Activated T-helper 2 cell treated with anti-CD3 and anti-CD28 coated beads, Interferon-gamma antibody, Interleukin-2, Interleukin-4, amounts not matched to agents 10 μg/mL and 5 μg/mL and 100 μg/mL, durations not matched to agents 14 hours and 24 hours and 36 hours (primary cell): Measurements from ENCODE around the gene PCGF6. TPM values are rescaled to one million over a fixed set of nuclear protein-coding genes. Genes with fewer than 3 reads are reported as not detected.

Experiments used
- DNase-seq: peaks from one replicate; pipeline ENCODE4 v3.0.0; 2021; ENCODE audit warnings: low spot score
- H3K27ac Mint-ChIP-seq: one replicate; pipeline ENCODE4 v1.8.0; 2021; ENCODE audit warnings: mixed read lengths
- H3K27me3 Mint-ChIP-seq: one replicate; pipeline ENCODE4 v1.8.0; 2021; ENCODE audit warnings: low read depth, mixed read lengths
- H3K36me3 Mint-ChIP-seq: one replicate; pipeline ENCODE4 v1.8.0; 2021; ENCODE audit warnings: low read depth, mixed read lengths
- H3K4me1 Mint-ChIP-seq: one replicate; pipeline ENCODE4 v1.8.0; 2021; ENCODE audit warnings: low read depth, mixed read lengths
- H3K4me3 Mint-ChIP-seq: one replicate; pipeline ENCODE4 v1.8.0; 2021; ENCODE audit warnings: low read depth, mild to moderate bottlenecking, moderate library complexity, mixed read lengths
- H3K9me3 Mint-ChIP-seq: one replicate; pipeline ENCODE4 v1.8.0; 2021; ENCODE audit warnings: mixed read lengths
- intact Hi-C: fragments of 100-400 bp; cut with micrococcal nuclease; formaldehyde crosslinking; loops from one replicate; pipeline ENCODE4 v1.15.1; 2023
- total RNA-seq: library from RNA; stranded (reverse); gene quantifications from 2 replicates; pipeline ENCODE4 v1.2.3, GENCODE V29; 2022

Gene PCGF6
- total RNA-seq, 1 donor from 2014 or later = 17.7 TPM

GRCh38 chr10:103291588-103291987, 59.4 kb downstream of the PCGF6 start:
- Mint-ChIP-seq H3K27me3 (peaks cover 22% of the 10 kb centered on the region), H3K36me3 (no peaks in the 10 kb centered on the region), H3K4me1 (no peaks in the 10 kb centered on the region), H3K4me3 (no peak overlapping the region), H3K27ac (no peak overlapping the region), H3K9me3 (no peaks in the 10 kb centered on the region)
- DNase-seq = no peak
- intact Hi-C loops = no loop called here

- no peak for DNase-seq
- H3K9me3 Mint-ChIP-seq = no peaks in the 10 kb centered on the region
- no peaks in the 10 kb centered on the region for H3K36me3 Mint-ChIP-seq
- no peak overlapping the region for H3K27ac Mint-ChIP-seq
- H3K27me3 Mint-ChIP-seq = peaks cover 26% of the 10 kb centered on the region
- intact Hi-C loops = no loop called here
- no peaks in the 10 kb centered on the region for H3K4me1 Mint-ChIP-seq
- H3K4me3 Mint-ChIP-seq = no peak overlapping the region
Measured at GRCh38 chr10:103287992-103288391, 62.9 kb downstream of the PCGF6 start.

- Mint-ChIP-seq H3K4me3 (no peak overlapping the region), H3K9me3 (no peaks in the 10 kb centered on the region), H3K27me3 (peaks cover 47% of the 10 kb centered on the region), H3K36me3 (no peaks in the 10 kb centered on the region), H3K27ac (no peak overlapping the region), H3K4me1 (peaks cover 3% of the 10 kb centered on the region)
- intact Hi-C loops = no loop called here
- DNase-seq = no peak
Measured at GRCh38 chr10:103284170-103284569, 66.8 kb downstream of the PCGF6 start.

- Mint-ChIP-seq H3K4me1 (peaks cover 3% of the 10 kb centered on the region), H3K4me3 (no peak overlapping the region), H3K27ac (no peak overlapping the region), H3K36me3 (no peaks in the 10 kb centered on the region), H3K27me3 (peaks cover 50% of the 10 kb centered on the region), H3K9me3 (no peaks in the 10 kb centered on the region)
- DNase-seq = no peak
- intact Hi-C loops = no loop called here
Measured at GRCh38 chr10:103282961-103283360, 68.0 kb downstream of the PCGF6 start.

GRCh38 chr10:103281753-103282152, 69.2 kb downstream of the PCGF6 start:
- Mint-ChIP-seq H3K27me3 (peaks cover 53% of the 10 kb centered on the region), H3K27ac (no peak overlapping the region), H3K4me1 (peaks cover 3% of the 10 kb centered on the region), H3K9me3 (no peaks in the 10 kb centered on the region), H3K4me3 (no peak overlapping the region), H3K36me3 (no peaks in the 10 kb centered on the region)
- no peak for DNase-seq
- intact Hi-C loops = no loop called here

DNA sequence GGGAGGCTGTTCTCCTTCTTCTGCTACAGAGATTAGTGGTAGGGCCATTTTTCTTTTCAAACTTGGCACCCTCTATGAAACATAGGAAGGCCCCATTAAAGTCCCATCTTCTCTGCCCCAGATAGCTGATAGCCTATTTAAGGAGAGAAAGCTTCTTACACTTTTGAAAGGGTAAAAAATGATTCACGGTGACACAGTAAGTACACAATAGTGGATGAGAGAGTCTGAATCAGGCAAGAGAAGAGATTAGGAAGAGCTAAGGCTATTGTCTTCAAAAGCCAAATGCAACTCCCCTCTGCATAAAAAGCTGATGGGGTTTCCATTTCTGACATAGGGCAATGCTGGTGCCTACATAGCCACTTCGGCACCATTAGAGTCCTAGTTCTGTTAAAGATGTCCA, 70.4 kb downstream of the PCGF6 start:
- no peaks in the 10 kb centered on the region for H3K9me3 Mint-ChIP-seq
- H3K27me3 Mint-ChIP-seq = peaks cover 61% of the 10 kb centered on the region
- no peak for DNase-seq
- H3K27ac Mint-ChIP-seq = no peak overlapping the region
- no peak overlapping the region for H3K4me3 Mint-ChIP-seq
- H3K36me3 Mint-ChIP-seq = no peaks in the 10 kb centered on the region
- peaks cover 5% of the 10 kb centered on the region for H3K4me1 Mint-ChIP-seq
- intact Hi-C loops = no loop called here

- no peak for DNase-seq
- no peaks in the 10 kb centered on the region for H3K9me3 Mint-ChIP-seq
- no peak overlapping the region for H3K27ac Mint-ChIP-seq
- no peaks in the 10 kb centered on the region for H3K36me3 Mint-ChIP-seq
- peaks cover 66% of the 10 kb centered on the region for H3K27me3 Mint-ChIP-seq
- peaks cover 5% of the 10 kb centered on the region for H3K4me1 Mint-ChIP-seq
- intact Hi-C loops = no loop called here
- H3K4me3 Mint-ChIP-seq = no peak overlapping the region
Measured at GRCh38 chr10:103280031-103280430, 70.9 kb downstream of the PCGF6 start.

DNA sequence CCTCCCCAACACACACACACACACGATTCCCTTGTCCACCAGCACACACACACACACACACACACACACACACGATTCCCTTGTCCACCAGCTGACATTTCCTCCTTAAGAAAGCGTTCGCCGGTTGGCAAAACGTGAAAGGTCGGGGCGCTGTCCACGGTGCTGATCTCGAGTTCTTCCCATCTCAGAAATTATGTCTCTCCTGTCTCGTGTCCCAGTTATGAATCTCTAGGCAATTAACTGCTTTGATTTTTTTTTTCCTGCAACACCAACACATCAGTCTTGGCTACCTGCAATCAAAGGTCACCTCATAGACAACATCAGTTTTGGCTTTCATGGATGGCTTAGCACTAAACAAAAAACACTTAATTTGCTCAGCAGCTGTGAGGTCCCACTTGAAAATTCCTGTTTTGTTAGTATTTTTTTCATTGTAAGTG, 72.1 kb downstream of the PCGF6 start:
- Mint-ChIP-seq H3K4me3 (no peak overlapping the region), H3K36me3 (no peaks in the 10 kb centered on the region), H3K27me3 (peaks cover 63% of the 10 kb centered on the region), H3K9me3 (no peaks in the 10 kb centered on the region), H3K4me1 (peaks cover 5% of the 10 kb centered on the region), H3K27ac (no peak overlapping the region)
- intact Hi-C loops = no loop called here
- peak; percentile 34 for DNase-seq

- H3K9me3 Mint-ChIP-seq = no peaks in the 10 kb centered on the region
- peaks cover 63% of the 10 kb centered on the region for H3K27me3 Mint-ChIP-seq
- peaks cover 5% of the 10 kb centered on the region for H3K4me1 Mint-ChIP-seq
- DNase-seq = no peak
- no peaks in the 10 kb centered on the region for H3K36me3 Mint-ChIP-seq
- H3K4me3 Mint-ChIP-seq = no peak overlapping the region
- no peak overlapping the region for H3K27ac Mint-ChIP-seq
- intact Hi-C loops = no loop called here
Measured at GRCh38 chr10:103278537-103278823, 72.5 kb downstream of the PCGF6 start.

DNA sequence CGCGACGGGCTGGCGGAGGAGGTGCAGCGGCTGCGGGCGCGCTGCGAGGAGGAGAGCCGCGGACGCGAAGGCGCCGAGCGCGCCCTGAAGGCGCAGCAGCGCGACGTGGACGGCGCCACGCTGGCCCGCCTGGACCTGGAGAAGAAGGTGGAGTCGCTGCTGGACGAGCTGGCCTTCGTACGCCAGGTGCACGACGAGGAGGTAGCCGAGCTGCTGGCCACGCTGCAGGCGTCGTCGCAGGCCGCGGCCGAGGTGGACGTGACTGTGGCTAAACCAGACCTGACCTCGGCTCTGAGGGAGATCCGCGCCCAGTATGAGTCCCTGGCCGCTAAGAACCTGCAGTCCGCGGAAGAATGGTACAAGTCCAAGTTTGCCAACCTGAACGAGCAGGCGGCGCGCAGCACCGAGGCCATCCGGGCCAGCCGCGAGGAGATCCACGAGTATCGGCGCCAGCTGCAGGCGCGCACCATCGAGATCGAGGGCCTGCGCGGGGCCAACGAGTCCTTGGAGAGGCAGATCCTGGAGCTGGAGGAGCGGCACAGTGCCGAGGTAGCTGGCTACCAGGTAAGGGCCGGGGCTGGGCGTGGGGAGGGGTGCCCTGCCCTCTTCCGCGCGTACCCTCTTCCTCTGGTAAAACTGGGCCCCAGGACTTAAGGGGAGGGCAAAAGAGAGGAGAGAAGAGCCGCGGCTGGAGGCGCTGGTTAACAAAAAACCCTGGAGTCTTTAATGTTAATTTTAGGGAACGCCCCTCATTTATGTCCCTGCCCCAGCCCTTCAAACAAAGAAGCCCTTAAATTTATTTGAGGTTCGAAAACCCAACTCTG, 73.0 kb downstream of the PCGF6 start:
- intact Hi-C loops = no loop called here
- Mint-ChIP-seq H3K27ac (no peak overlapping the region), H3K9me3 (no peaks in the 10 kb centered on the region), H3K27me3 (peaks cover 59% of the 10 kb centered on the region), H3K4me1 (peaks cover 5% of the 10 kb centered on the region), H3K36me3 (no peaks in the 10 kb centered on the region), H3K4me3 (no peak overlapping the region)
- no peak for DNase-seq

DNA sequence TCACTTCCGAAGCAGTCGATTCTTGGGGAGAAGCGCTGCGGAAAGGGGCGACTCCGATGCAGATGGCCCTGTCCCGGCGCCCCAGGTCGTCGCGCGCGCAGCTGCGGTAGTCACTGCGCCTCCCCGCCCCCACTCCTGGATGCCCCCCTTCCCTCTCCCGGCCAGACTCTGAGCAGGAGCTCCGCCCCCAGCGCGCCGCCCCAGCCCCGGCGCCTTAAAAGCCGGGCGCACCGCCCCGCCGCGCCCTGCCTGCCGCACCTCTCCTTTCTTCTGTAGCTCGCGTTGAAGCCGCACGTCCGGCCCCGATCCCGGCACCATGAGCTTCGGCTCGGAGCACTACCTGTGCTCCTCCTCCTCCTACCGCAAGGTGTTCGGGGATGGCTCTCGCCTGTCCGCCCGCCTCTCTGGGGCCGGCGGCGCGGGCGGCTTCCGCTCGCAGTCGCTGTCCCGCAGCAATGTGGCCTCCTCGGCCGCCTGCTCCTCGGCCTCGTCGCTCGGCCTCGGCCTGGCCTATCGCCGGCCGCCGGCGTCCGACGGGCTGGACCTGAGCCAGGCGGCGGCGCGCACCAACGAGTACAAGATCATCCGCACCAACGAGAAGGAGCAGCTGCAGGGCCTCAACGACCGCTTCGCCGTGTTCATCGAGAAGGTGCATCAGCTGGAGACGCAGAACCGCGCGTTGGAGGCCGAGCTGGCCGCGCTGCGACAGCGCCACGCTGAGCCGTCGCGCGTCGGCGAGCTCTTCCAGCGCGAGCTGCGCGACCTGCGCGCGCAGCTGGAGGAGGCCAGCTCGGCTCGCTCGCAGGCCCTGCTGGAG, 73.8 kb downstream of the PCGF6 start, which contains the start of gene INA:
INA (plus strand) TSS at position 243 of the 817 bp plus-strand sequence; CDS start at position 317, 74 bp downstream.
- Mint-ChIP-seq H3K27ac (no peak within 1 kb of the TSS), H3K9me3 (no peaks in the 10 kb centered on the region), H3K27me3 (peaks cover 52% of the 10 kb centered on the region), H3K36me3 (no peaks in the 10 kb centered on the region), H3K4me3 (peak within 1 kb of the TSS; percentile 42), H3K4me1 (peaks cover 5% of the 10 kb centered on the region)
- intact Hi-C loops = no loop called here
- peak; percentile 15 for DNase-seq

DNA sequence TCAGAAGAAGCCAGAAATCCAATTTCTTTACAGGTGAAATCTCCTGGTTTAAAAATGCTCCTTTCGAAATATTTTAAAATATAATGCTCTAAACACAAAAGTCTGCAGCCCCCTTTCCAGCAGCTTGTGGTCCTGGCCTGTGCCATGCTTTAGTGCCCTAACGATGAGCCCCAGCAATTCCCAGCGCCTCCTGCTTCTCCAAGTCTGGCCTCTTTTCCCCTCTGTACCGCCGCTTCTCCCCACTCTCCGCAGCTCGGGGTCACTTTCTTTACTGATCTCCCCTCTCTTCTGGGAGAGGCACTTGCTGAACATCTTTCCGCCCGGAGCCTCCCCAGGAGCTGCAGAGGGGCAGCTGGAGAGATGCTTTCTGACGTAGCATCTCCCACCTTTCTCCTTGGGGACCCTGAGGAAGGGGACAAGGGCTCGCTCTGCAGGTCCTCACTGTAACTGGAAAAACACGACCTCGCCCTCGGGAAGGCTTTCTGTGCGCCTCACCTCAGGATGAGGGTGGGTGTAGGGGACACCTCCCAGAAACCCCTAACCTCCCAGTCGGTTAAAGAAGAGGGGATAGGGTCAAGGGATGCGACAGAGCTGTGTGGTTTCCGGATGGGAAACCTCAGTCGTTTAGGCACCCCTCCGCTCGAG, 74.6 kb downstream of the PCGF6 start:
- Mint-ChIP-seq H3K27ac (no peak overlapping the region), H3K4me1 (peaks cover 2% of the 10 kb centered on the region)

DNA sequence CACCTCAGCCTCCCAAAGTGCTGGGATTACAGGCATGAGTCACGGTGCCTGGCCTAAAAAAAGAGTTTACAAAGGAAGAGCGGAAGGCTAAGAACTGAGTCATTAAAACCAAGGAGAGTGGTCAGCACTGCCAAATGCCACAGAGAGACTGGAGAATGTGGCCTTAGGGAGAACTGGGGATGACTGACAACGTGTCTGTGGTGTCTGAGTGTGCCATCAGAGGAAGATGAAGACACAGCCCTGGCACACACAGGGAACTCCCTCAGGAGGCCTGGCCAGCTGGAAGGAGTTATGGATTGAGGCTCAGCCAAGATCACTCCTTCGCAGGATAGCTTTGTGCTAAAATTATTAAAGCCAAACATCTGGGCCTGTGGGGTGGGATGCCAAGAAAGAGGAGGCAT, 77.9 kb downstream of the PCGF6 start:
- H3K9me3 Mint-ChIP-seq = no peaks in the 10 kb centered on the region
- no peak for DNase-seq
- H3K27ac Mint-ChIP-seq = no peak overlapping the region
- H3K27me3 Mint-ChIP-seq = peaks cover 31% of the 10 kb centered on the region
- intact Hi-C loops = no loop called here
- peaks cover 2% of the 10 kb centered on the region for H3K4me1 Mint-ChIP-seq
- no peaks in the 10 kb centered on the region for H3K36me3 Mint-ChIP-seq
- no peak overlapping the region for H3K4me3 Mint-ChIP-seq

More for the DNA sequence above, 74.6 kb downstream of the PCGF6 start:
- Mint-ChIP-seq H3K27me3 (peaks cover 50% of the 10 kb centered on the region), H3K9me3 (no peaks in the 10 kb centered on the region), H3K36me3 (no peaks in the 10 kb centered on the region), H3K4me3 (no peak overlapping the region)
- intact Hi-C loops = no loop called here
- no peak for DNase-seq
